Occipital lobe (tissue), 2 donors: ENCODE results near the gene ATP7B. TPM values are rescaled to one million over a fixed set of nuclear protein-coding genes. Genes with fewer than 3 reads are reported as not detected.
"Not testable (repeated sequence)": the region's sequence is repeated elsewhere in the genome, so short reads cannot be mapped to it uniquely, and the experiment has no call there.

Experiments
- DNase-seq: peaks from one replicate; lab custom pipeline; 2025; lab: John Stamatoyannopoulos, UW
- total RNA-seq: library from RNA; depleted of rRNA; stranded (reverse); fragments of >200 nt; gene quantifications from one replicate; pipeline ENCODE4 v1.2.3, GENCODE V29; 2014

ATP7B gene
- total RNA-seq, 1 donor from 2014 or later, result 11.1 TPM

- no peak for DNase-seq
Measured at GRCh38 chr13:51924756-51925544, 86.3 kb downstream of the ATP7B start.

- no peak for DNase-seq
Measured at GRCh38 chr13:51923983-51924539, 87.2 kb downstream of the ATP7B start.

- no peak for DNase-seq
Measured at GRCh38 chr13:51922771-51923480, 88.3 kb downstream of the ATP7B start.

GRCh38 chr13:51921790-51922740 is 89.2 kb downstream of the ATP7B start:
- no peak for DNase-seq

GRCh38 chr13:51920786-51921185 is 90.5 kb downstream of the ATP7B start:
- DNase-seq, result no peak

GRCh38 chr13:51920267-51920666 is 91.0 kb downstream of the ATP7B start:
- DNase-seq, result no peak

GRCh38 chr13:51919531-51919930 is 91.7 kb downstream of the ATP7B start:
- no peak for DNase-seq

GRCh38 chr13:51916962-51917361 is 94.3 kb downstream of the ATP7B start:
- DNase-seq, result no peak

- no peak for DNase-seq
Measured at GRCh38 chr13:51916051-51916818, 95.0 kb downstream of the ATP7B start.

GRCh38 chr13:51914137-51914493 is 97.1 kb downstream of the ATP7B start:
- no peak for DNase-seq

GRCh38 chr13:51913421-51914136 is 97.7 kb downstream of the ATP7B start:
- DNase-seq, result no peak

- no peak for DNase-seq
Measured at GRCh38 chr13:51912511-51913225, 98.6 kb downstream of the ATP7B start.

- DNase-seq, result peak; percentile 50
Measured at GRCh38 chr13:51912091-51912490, 99.2 kb downstream of the ATP7B start.

- no peak for DNase-seq
Measured at GRCh38 chr13:51910508-51910907, 100.7 kb downstream of the ATP7B start.

GRCh38 chr13:51909265-51909664 is 102.0 kb downstream of the ATP7B start:
- not testable (repeated sequence) for DNase-seq

GRCh38 chr13:51907040-51907732 is 104.1 kb downstream of the ATP7B start:
- DNase-seq, result no peak

- no peak for DNase-seq
Measured at GRCh38 chr13:51906581-51906980, 104.7 kb downstream of the ATP7B start.

GRCh38 chr13:51905787-51906186 is 105.5 kb downstream of the ATP7B start:
- DNase-seq, result no peak

GRCh38 chr13:51902776-51903175 is 108.5 kb downstream of the ATP7B start:
- no peak for DNase-seq
